ENCODE measurements around the gene ZDHHC14.

The ZDHHC14 gene

GRCh38 chr6:157443066-157443800 is 62.2 kb downstream of the ZDHHC14 start:
- Histone ChIP-seq H3F3A (ENCODE audit: insufficient read depth) (no peaks in the 10 kb centered on the region), H3K4me2 (ENCODE audit: low read depth, low read length, poor library complexity, severe bottlenecking) (no peak overlapping the region), H3K4me3 (ENCODE audit: insufficient read depth, low read length, poor library complexity, severe bottlenecking) (no peak overlapping the region), H3K9ac (ENCODE audit: low read length) (no peak overlapping the region), H3K27ac (ENCODE audit: low read depth, low read length) (no peak overlapping the region), H3K9me3 (ENCODE audit: insufficient read depth, low read length) (no peaks in the 10 kb centered on the region), H4K20me1 (ENCODE audit: low read depth, low read length) (no peaks in the 10 kb centered on the region), H2AFZ (ENCODE audit: low read depth, low read length, severe bottlenecking) (no peak overlapping the region), H3K36me3 (ENCODE audit: low read length) (no peaks in the 10 kb centered on the region), H3K79me2 (ENCODE audit: insufficient read depth, low read length) (no peaks in the 10 kb centered on the region), H3K9me2 (replicated peaks; ENCODE audit: insufficient read depth, low read length) (no peaks in the 10 kb centered on the region), H3K27me3 (ENCODE audit: low read length) (no peaks in the 10 kb centered on the region)
- no peak for TF ChIP-seq CTCF (IDR thresholded peaks at IDR 0.05; ENCODE audit: insufficient read depth, low read length, poor library complexity, severe bottlenecking)
- TF ChIP-seq EZH2phosphoT487 (conservative IDR thresholded peaks at IDR 0.05; ENCODE audit: low read length) = no peak

GRCh38 chr6:157445277-157446009 is 64.5 kb downstream of the ZDHHC14 start:
- no peaks in the 10 kb centered on the region for H4K20me1 ChIP-seq (ENCODE audit: low read depth, low read length)
- H3K9me3 ChIP-seq (ENCODE audit: insufficient read depth, low read length) = no peaks in the 10 kb centered on the region
- H3K9ac ChIP-seq (ENCODE audit: low read length) = no peak overlapping the region
- no peak overlapping the region for H3K27ac ChIP-seq (ENCODE audit: low read depth, low read length)
- H3K4me2 ChIP-seq (ENCODE audit: low read depth, low read length, poor library complexity, severe bottlenecking) = no peak overlapping the region
- no peaks in the 10 kb centered on the region for H3K27me3 ChIP-seq (ENCODE audit: low read length)
- no peak for TF ChIP-seq CTCF (IDR thresholded peaks at IDR 0.05; ENCODE audit: insufficient read depth, low read length, poor library complexity, severe bottlenecking)
- TF ChIP-seq EZH2phosphoT487 (conservative IDR thresholded peaks at IDR 0.05; ENCODE audit: low read length) = no peak
- H3K9me2 ChIP-seq (replicated peaks; ENCODE audit: insufficient read depth, low read length) = no peaks in the 10 kb centered on the region
- no peaks in the 10 kb centered on the region for H3F3A ChIP-seq (ENCODE audit: insufficient read depth)
- no peak overlapping the region for H3K4me3 ChIP-seq (ENCODE audit: insufficient read depth, low read length, poor library complexity, severe bottlenecking)
- H3K79me2 ChIP-seq (ENCODE audit: insufficient read depth, low read length) = no peaks in the 10 kb centered on the region
- H2AFZ ChIP-seq (ENCODE audit: low read depth, low read length, severe bottlenecking) = no peak overlapping the region
- H3K36me3 ChIP-seq (ENCODE audit: low read length) = no peaks in the 10 kb centered on the region

- Histone ChIP-seq H3K4me3 (ENCODE audit: insufficient read depth, low read length, poor library complexity, severe bottlenecking) (no peak overlapping the region), H3K4me2 (ENCODE audit: low read depth, low read length, poor library complexity, severe bottlenecking) (no peak overlapping the region), H3K9me2 (replicated peaks; ENCODE audit: insufficient read depth, low read length) (no peaks in the 10 kb centered on the region), H3K9me3 (ENCODE audit: insufficient read depth, low read length) (no peaks in the 10 kb centered on the region), H3K9ac (ENCODE audit: low read length) (no peak overlapping the region), H3K79me2 (ENCODE audit: insufficient read depth, low read length) (no peaks in the 10 kb centered on the region), H3K36me3 (ENCODE audit: low read length) (no peaks in the 10 kb centered on the region), H3F3A (ENCODE audit: insufficient read depth) (no peaks in the 10 kb centered on the region), H2AFZ (ENCODE audit: low read depth, low read length, severe bottlenecking) (no peak overlapping the region), H3K27me3 (ENCODE audit: low read length) (no peaks in the 10 kb centered on the region), H4K20me1 (ENCODE audit: low read depth, low read length) (no peaks in the 10 kb centered on the region), H3K27ac (ENCODE audit: low read depth, low read length) (no peak overlapping the region)
- TF ChIP-seq EZH2phosphoT487 (conservative IDR thresholded peaks at IDR 0.05; ENCODE audit: low read length) (no peak), CTCF (IDR thresholded peaks at IDR 0.05; ENCODE audit: insufficient read depth, low read length, poor library complexity, severe bottlenecking) (no peak)
These were observed 66.7 kb downstream of the ZDHHC14 start for GRCh38 chr6:157447735-157448134.
